Right lobe of liver (tissue), 6 donors: ENCODE measurements around the gene FILIP1. TPM values are rescaled to one million over a fixed set of nuclear protein-coding genes. Genes with fewer than 3 reads are reported as not detected.

Experiments
- ATAC-seq, 4 donors: fragments of 200-7000 bp; cut with Tn5 transposase; one replicate each; pipeline ENCODE4 v1.9.1; 2020; ENCODE audit warnings: mild to moderate bottlenecking in 4 of 4, moderate library complexity in 4 of 4
- DNase-seq, 3 donors: peaks; one replicate each; pipeline ENCODE4 v3.0.0-alpha.2; 2020
- H3K27ac ChIP-seq, 3 donors: fragments of 200-600 bp; one replicate each; pipeline ENCODE4 v1.8.0; 2022
- H3K27me3 ChIP-seq, 2 donors: fragments of 200-600 bp; one replicate each; pipeline ENCODE4 v1.8.0; 2022
- H3K36me3 ChIP-seq, 4 donors: fragments of 200-600 bp; sonication (generic) in 1 of 4; one replicate each; pipeline versions ENCODE4 v1.5.1 to v1.8.0; 2017 to 2022; ENCODE audit warnings: control low read depth in 1 of 4
- H3K4me1 ChIP-seq, 4 donors: fragments of 200-600 bp; sonication (generic) in 1 of 4; one replicate each; pipeline versions ENCODE4 v1.5.1 to v1.8.0; 2017 to 2022; ENCODE audit warnings: control low read depth in 1 of 4
- H3K4me3 ChIP-seq, 3 donors: fragments of 200-600 bp; one replicate each; pipeline ENCODE4 v1.8.0; 2022
- H3K9me3 ChIP-seq, 4 donors: fragments of 200-600 bp; sonication (generic) in 1 of 4; one replicate each; pipeline versions ENCODE4 v1.5.1 to v1.8.0; 2017 to 2022; ENCODE audit warnings: control low read depth in 1 of 4
- CTCF ChIP-seq, 4 donors: fragments of 200-600 bp in 3 of 4; fragments of 450-650 bp in 1 of 4; IDR thresholded peaks; one replicate each; pipeline versions ENCODE4 v1.5.1 to v1.8.0; 2016 to 2022; ENCODE audit warnings: antibody characterized with exemption in 4 of 4, mild to moderate bottlenecking in 2 of 4
- POLR2A ChIP-seq: fragments of 450-650 bp; IDR thresholded peaks from one replicate; pipeline ENCODE4 v1.6.1; 2017; ENCODE audit warnings: antibody characterized with exemption, mild to moderate bottlenecking
- WGBS: methylation state at CpG from one replicate; pipeline ENCODE4 v1.1.6; 2018; ENCODE audit warnings: low coverage, low lambda C conversion rate; ENCODE audit not compliant: insufficient coverage; ENCODE audit errors: missing lambda C conversion rate; 5-methylcytosine and 5-hydroxymethylcytosine counted together
- intact Hi-C, 2 donors: fragments of 100-400 bp; cut with DNase I; formaldehyde crosslinking; loops; one replicate each; pipeline versions ENCODE4 v1.11.2 to v1.14.1; 2022
- total RNA-seq, 6 experiments: library from RNA; depleted of rRNA in 2 of 6; stranded (reverse); fragments of >200 nt in 2 of 6; fragmentation: NEBNext Ultra II Directional in 3 of 6; extraction: Animal tissue kit (Norgen Biotek cat#: 25700) in 3 of 6; gene quantifications; one replicate each; pipeline versions ENCODE4 v1.1.0 to v1.2.4, GENCODE V29; 2016 to 2023
- donor health status: DM: no; HTN: yes; CAD: no.
- donor health status: DM: no; HTN: no; CAD: no.
- donor health status: DM: no; HTN: no; CAD: no.
- donor health status: DM: no; HTN: yes; CAD: no.
- donor health status: DM: no; HTN: yes; CAD: no.

Gene FILIP1
- total RNA-seq, 6 experiments from 2014 or later = 0.95 to 2.2 (median 1.6) TPM

- Histone ChIP-seq H3K27ac (no peak overlapping the region), H3K27me3 (peaks cover 0 to 8% of the 10 kb centered on the region in 2 donors), H3K36me3 (no peaks in the 10 kb centered on the region), H3K9me3 (no peaks in the 10 kb centered on the region), H3K4me3 (no peak overlapping the region), H3K4me1 (no peaks in the 10 kb centered on the region)
- ATAC-seq (no peak), DNase-seq (no peak)
- intact Hi-C loops = no loop called here
- TF ChIP-seq POLR2A (no peak), CTCF (IDR thresholded peaks at IDR 0.05) (no peak)
These were observed 109.5 kb downstream of the FILIP1 start for GRCh38 chr6:75384116-75384515.

GRCh38 chr6:75382634-75382900 is 111.0 kb downstream of the FILIP1 start:
- DNase-seq (no peak), ATAC-seq (no peak)
- Histone ChIP-seq H3K4me3 (no peak overlapping the region), H3K27ac (no peak overlapping the region), H3K27me3 (peaks cover 0 to 8% of the 10 kb centered on the region in 2 donors), H3K4me1 (no peaks in the 10 kb centered on the region), H3K9me3 (no peaks in the 10 kb centered on the region), H3K36me3 (no peaks in the 10 kb centered on the region)
- intact Hi-C loops = no loop called here
- no peak for TF ChIP-seq POLR2A
- TF ChIP-seq CTCF (IDR thresholded peaks at IDR 0.05) = no peak
- 22% methylated on average over 2 of the region's 2 CpGs for WGBS

DNA sequence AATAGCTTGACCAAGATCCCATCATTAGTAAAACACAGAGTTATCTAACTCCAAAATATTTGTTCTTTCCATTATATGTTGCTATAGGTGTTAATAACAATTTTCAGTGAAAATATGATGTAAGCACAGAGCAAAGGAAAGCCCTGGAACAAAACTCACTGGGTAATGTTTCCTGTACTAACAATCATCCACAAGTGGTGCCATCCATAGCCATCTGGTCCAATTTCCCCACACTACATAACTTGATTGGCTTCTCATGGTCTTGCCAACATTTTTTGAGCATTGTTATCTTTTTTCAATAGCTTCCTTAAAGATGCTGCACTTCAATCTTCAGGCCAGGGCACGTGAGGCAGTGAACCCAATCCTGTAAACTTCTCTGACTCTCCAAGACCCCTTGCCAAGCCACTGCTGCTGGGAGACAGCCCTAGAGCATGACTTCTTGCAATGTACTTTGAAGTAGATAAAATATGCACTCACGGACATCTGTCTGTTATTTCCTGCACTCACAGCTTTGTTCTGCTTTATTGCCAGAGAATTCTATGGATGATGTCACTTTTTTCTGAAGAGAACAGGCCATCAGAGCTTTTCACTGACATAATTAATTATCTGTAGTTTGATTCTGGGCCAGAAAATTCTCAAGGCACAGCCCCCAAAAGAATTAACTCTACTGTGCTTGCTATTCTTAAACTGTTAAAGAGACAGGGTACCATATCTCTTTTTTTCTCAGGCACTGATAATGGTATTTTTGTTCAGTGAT is 111.5 kb downstream of the FILIP1 start:
- intact Hi-C loops = no loop called here
- DNase-seq (no peak), ATAC-seq (no peak)
- TF ChIP-seq CTCF (IDR thresholded peaks at IDR 0.05) (no peak), POLR2A (no peak)
- Histone ChIP-seq H3K27me3 (peaks cover 0 to 8% of the 10 kb centered on the region in 2 donors), H3K9me3 (no peaks in the 10 kb centered on the region), H3K4me3 (no peak overlapping the region), H3K4me1 (no peaks in the 10 kb centered on the region), H3K36me3 (no peaks in the 10 kb centered on the region), H3K27ac (no peak overlapping the region)
- WGBS = 27% methylated on average over 2 of the region's 2 CpGs

DNA sequence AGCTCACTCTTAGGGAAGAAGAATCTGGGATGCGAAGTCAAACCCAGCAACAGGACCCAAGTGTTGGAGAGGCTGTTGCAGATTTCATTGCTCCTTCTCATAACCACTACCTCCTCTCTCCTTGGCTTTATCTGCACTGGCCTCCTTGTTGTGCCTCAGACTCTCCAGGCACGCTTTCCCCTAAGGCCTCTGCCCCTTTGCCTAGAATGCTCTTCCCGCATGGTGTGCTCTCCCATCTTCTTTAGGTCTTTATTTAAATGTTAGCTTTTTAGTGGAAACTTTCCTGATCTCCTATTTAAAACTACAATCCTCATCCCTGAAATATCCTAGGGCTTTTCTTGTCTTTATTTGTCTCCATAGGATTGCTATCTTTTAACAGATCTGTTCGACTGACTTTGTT is 114.1 kb downstream of the FILIP1 start:
- ATAC-seq = no peak
- no peaks in the 10 kb centered on the region for H3K4me1 ChIP-seq
- intact Hi-C loops = no loop called here
- H3K27ac ChIP-seq = no peak overlapping the region
- no peak overlapping the region for H3K4me3 ChIP-seq
- DNase-seq = no peak
- H3K36me3 ChIP-seq = no peaks in the 10 kb centered on the region
- peaks cover 0 to 8% of the 10 kb centered on the region in 2 donors for H3K27me3 ChIP-seq
- H3K9me3 ChIP-seq = no peaks in the 10 kb centered on the region
- TF ChIP-seq POLR2A (no peak), CTCF (IDR thresholded peaks at IDR 0.05) (no peak)
- WGBS = 57% methylated on average over 4 of the region's 4 CpGs

DNA sequence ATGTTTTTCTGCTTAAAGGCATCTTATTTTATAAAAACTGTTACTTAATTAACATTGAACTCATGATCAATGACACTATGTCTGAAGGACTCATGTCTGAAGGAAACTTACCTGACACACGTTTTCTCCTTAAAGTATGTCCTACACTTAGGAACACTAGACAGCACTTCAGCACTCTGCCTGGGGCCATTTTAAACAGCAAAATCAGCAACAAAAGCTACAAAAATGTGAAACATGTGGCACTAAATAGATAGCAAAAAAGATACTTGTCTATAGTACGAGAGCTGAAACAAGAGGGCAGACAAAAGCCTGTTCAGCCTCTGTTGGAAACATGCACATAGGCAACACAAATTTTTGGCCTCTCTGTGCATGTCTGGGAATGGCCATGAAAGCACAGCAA is 115.5 kb downstream of the FILIP1 start:
- TF ChIP-seq CTCF (IDR thresholded peaks at IDR 0.05) (no peak), POLR2A (no peak)
- 34% methylated on average over 2 of the region's 2 CpGs for WGBS
- no peaks in the 10 kb centered on the region for H3K9me3 ChIP-seq
- no peaks in the 10 kb centered on the region for H3K4me1 ChIP-seq
- no peak overlapping the region for H3K27ac ChIP-seq
- no peak for ATAC-seq
- no peaks in the 10 kb centered on the region for H3K36me3 ChIP-seq
- DNase-seq = no peak
- intact Hi-C loops = no loop called here
- no peak overlapping the region for H3K4me3 ChIP-seq
- H3K27me3 ChIP-seq = peaks cover 0 to 8% of the 10 kb centered on the region in 2 donors
